GM18499 (cell line): ENCODE results near the gene ZNF358.

Source experiments
- ATAC-seq: cut with Tn5 transposase; IDR thresholded peaks from one replicate; pipeline ENCODE4 v1.9.1; 2021; ENCODE audit warnings: moderate number of reproducible peaks; ENCODE audit not compliant: insufficient read depth, unreplicated experiment

The ZNF358 gene

GRCh38 chr19:7515645-7516151, at the start of gene ZNF358:
Gene ZNF358 (plus strand): TSS chr19:7516103. CDS start chr19:7519243, 3,140 bp downstream.
- ATAC-seq = no peak

- no peak for ATAC-seq
These were observed 48.6 kb upstream of the ZNF358 start for GRCh38 chr19:7467009-7467989.

- ATAC-seq = no peak
These were observed 47.1 kb upstream of the ZNF358 start for GRCh38 chr19:7468840-7469239.

DNA sequence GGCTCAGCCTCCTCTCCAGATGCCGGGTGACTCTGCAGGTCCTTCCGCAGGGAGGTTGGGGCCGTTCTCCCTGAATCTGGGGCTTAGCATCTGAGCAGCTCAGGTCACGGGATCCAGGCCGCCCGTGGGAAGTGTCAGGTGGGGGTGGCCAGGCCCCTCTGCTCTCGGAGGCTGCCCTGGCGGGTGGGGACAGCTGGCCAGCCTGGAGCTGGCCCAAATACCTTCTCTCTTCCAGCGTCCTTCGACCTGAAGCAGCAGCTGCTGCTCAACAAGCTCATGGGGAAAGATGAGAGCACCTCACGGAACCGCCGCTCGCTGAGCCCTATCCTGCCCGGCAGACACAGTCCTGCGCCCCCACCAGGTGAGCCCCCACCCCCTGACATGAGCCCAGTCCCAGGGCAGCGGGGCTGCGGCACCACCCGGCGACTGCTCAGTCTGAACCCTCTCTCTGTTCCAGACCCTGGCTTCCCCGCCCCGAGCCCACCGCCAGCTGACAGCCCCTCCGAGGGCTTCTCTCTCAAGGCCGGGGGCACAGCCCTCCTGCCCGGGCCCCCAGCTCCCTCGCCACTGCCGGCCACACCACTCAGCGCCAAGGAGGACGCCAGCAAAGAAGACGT, 46.1 kb upstream of the ZNF358 start:
- ATAC-seq = no peak

DNA sequence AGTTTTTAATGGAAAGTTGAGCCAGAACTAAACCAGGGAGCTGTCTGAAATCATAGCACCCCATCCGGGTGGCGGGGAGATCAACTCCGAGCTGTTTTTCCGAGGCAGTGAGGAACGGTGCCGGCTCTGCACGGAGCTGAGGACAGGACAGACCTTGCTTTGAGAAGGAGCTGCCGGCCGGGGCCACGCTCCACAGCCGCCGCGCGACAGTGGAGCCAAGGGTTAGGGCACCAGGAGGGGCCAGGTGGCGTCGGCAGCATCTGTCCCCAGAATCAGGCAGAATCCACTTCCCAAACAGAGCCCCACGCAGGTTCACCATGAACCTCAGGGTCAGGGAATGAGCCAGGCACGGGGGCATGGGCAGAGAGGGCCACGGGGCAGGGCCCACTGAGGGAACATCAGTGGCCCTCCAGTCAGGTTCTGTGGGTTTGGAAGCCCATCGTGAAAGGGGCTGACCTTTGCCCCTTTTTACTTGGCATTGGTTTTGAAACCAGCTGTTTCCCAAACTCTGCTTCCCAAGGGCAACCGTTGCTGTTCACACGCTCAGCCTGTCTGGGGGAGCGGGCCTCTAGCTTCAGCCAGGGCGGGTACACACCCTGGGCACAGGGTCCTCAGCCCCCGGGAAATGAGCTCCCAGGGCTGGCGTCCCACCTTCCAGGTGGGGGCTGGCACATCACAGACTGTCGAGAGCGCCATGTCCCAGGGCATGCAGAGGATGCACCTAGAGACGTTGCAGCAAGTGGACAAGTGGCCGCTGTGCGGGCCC, 45.2 kb upstream of the ZNF358 start:
- ATAC-seq = no peak

DNA sequence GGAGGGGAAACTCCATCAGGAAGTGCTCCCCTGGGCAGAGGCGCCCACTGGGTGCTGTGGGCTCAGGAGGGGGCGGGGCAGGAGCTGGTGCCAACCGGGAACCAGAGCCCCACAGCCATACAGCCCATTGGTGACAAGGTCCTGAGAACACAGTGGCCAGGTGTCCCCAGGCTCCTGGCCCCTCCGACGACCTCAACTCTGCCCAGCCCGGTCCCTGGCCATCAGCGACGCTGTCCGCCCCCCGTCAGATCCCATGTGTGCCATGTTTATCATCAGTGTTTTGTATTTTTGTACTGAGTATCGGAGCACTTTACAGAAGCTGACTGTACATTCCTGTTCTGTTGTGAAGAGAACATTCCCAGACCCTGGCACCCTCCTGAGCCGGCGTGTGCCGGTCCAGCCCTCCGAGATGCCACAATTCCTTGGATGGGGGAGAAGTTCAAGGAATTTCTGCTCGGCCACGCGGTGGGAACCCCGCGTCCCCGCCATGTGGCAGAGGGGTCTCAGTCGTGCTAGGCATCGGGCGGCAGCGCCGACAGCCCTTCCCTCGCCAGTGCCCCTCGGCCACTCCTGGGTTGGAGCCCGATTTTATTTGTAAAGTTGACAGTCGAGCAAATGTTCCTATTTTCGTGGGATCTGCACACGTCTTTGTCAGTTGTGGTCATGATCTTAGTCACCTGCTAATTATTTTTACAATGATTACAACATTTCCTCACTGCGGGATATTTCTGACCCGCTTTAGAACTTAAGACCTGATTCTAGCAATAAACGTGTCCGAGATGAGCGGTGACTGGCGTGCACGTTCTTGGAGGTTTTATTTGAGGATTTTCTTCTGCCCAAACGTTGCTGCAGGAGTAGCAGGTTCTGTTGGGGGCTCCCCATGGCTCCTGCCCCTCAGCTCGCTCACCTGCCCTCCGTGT, 43.9 kb upstream of the ZNF358 start:
- ATAC-seq = no peak

- ATAC-seq = no peak
These were observed 40.2 kb upstream of the ZNF358 start for GRCh38 chr19:7475665-7476064.

- ATAC-seq = no peak
These were observed 39.7 kb upstream of the ZNF358 start for GRCh38 chr19:7476241-7476640.

DNA sequence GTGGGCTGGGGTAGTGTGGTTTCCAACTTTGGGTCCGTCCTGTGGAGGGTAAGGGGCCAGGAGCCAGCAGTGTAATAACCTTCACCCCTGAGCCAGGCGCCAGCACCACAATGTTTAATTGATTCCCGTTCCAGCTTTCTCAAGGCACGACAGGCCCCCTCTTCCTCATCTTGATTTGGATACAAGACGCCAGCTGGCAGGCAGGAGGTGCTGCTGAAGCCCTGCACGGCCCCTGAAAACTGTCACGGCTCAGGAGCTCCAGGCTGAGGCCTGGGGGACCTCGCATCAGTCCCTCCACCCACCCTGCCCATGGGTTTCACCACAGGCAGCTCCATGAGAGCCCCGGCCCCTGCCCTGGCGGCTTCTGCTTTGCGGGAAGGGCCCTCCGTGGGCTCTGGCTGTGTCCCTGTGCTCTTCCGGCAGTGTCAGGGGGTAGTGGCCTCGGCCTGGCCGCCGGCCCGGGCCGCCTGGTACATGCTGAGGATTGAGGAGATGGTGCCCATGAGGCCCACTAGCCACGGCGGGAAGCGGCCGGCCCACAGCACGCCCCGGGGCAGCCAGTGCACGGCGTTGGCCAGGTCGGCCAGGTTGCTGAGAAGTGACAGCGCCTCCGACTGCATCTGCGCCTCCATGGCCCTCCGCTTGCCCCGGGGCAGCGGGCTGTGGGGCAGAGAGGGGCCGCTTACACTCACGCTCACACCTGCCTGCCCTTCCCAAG, 39.0 kb upstream of the ZNF358 start:
- no peak for ATAC-seq

DNA sequence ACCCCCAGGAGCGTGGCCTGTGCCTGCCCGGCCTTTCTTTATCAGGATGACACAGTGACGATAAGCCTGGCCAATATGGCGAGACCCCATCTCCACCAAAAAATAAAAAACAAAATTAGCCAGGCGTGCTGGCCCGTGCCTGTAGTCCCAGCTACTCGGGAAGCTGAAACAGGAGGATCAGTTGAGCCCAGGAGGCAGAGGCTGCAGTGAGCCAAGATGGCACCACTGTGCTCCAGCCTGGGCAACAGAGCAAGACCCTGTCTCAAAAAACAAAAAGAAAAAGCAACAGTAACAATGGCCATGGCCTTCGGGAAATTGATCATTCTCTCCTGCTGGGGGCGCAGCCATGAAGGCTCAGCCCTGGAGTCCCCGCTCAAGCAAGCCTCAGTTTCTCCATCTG, 38.1 kb upstream of the ZNF358 start:
- no peak for ATAC-seq

GRCh38 chr19:7478173-7478842, 37.6 kb upstream of the ZNF358 start:
- ATAC-seq = no peak

GRCh38 chr19:7478843-7479227, 37.1 kb upstream of the ZNF358 start:
- no peak for ATAC-seq

- ATAC-seq = no peak
These were observed 35.5 kb upstream of the ZNF358 start for GRCh38 chr19:7480222-7480969.

DNA sequence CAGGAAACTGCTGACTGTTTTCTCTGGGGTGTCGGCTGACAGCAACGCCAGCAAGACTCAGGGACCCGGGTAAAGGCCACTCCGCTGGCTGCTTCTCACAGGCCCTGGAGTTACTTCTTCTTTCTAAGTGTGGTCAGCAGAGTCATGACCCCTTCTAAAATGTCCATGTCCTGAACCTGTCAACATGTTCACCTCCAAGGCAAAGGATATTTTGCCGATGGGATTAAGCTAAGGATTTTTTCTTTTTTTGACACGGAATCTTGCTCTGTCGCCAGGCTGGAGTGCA, 35.0 kb upstream of the ZNF358 start:
- ATAC-seq = no peak

DNA sequence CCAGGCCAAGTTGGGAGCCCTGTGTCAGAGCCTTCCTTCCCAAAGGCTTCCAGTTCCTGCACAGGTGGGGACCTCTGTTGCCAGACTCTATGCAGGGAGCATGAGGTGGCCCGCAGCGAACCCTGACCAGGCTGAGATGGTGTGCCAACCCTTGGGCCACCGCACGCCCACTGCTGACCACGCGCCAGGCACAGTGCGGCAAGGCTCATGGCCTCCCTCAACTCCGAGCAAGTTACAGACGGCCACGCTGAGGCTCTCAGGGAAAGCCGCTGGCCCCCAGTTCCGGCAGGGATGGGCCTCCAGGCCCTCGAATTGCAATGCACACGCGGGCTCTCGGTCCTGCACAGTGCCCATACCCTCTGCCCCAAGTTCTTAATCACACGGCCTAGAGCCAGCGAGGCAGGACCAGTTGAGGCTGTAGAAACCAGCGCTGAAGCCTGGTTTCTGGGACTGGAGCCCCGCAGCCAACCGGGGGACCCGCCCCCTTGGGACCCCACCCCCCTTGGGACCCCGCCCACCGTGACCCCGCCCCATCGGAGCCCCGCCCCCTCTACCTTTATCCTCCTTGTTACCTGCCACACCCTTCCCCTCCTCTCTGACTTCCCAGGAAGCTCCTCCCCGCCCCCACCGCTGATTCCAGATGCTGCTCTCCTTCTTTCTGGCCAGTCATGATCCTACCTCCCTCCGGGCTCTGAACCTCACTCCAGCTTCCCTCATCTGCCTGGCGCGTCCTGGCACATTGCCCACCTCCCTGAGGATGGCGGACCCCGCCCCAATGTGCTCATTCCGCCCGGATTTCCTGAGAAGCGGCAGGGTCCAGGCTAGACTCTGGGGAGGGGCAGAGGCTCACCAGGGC, 33.1 kb upstream of the ZNF358 start:
- ATAC-seq = no peak

DNA sequence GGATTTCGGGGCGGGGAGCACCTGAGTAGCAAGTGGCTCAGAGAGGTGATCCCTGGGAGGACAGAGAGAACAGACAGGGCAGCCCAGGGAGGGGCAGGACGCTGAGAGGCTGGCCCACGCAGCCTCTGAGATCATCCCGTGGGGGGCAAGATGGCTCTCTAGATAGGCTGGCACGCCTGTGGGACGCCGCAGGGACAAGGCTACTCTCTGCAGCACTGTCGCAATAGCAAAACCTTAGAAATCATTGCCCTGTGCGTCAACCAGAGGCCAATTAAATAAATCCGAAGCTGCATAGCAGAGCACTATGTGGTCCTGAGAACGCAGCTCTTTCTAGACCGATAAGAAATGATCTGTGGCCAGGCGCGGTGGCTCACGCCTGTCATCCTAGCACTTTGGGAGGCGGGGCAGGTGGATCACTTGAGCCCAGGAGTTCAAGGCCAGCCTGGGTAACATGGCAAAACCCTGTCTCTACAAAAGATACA, 32.1 kb upstream of the ZNF358 start:
- no peak for ATAC-seq

DNA sequence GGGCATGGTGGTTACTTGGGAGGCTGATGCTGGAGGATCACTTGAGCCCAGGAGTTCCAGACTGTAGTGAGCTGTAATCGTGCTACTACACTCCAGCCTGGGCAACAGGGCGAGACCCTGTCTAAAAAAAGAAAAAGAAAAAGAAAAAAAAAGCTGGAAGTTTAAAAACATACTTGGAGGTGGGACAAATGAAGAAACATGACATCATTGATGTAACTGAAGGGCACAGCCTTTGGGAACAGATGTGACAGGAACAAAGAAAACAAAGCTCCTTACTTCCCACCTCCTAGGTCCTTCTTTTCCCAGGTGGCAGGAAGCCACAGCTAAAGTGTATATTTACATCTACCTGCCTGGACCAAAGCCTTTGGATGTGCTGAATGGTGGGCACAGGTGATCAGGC, 29.0 kb upstream of the ZNF358 start:
- no peak for ATAC-seq
